Measurements from ENCODE around the gene SLC35E4. TPM values are rescaled to one million over a fixed set of nuclear protein-coding genes. Genes with fewer than 3 reads are reported as not detected.
A peak's percentile ranks its signal among the peaks of the same experiment; 100 is the strongest.

SLC35E4 gene
- total and polyA plus RNA-seq, 4 donors, result 5.1 to 8.3 (median 6.1) TPM

GRCh38 chr22:30695351-30695851, 59.8 kb downstream of the SLC35E4 start:
- no peaks in the 10 kb centered on the region for H3K9me3 ChIP-seq (ENCODE audit: control insufficient read depth, insufficient read depth, low read length)
- DNase-seq (ENCODE audit: low read depth in 4 of 6, low spot score in 6 of 6), result peak in 2 of 6 donors; percentile 27 to 40
- WGBS (ENCODE audit: insufficient coverage), result 58% methylated on average over 15 of the region's 15 CpGs
- no peak overlapping the region for H3K27ac ChIP-seq (ENCODE audit: low read depth, low read length)
- H3K36me3 ChIP-seq (ENCODE audit: control insufficient read depth, insufficient read depth, low read length), result no peaks in the 10 kb centered on the region
- peaks cover 32% of the 10 kb centered on the region for H3K4me1 ChIP-seq (ENCODE audit: control insufficient read depth, insufficient read depth, low read length)
- no peaks in the 10 kb centered on the region for H3K27me3 ChIP-seq (ENCODE audit: control insufficient read depth, insufficient read depth, low read length)
- peak overlapping the region; percentile 69 for H3K4me3 ChIP-seq (ENCODE audit: low read depth, low read length)

GRCh38 chr22:30695871-30696655, 60.5 kb downstream of the SLC35E4 start:
- WGBS (ENCODE audit: insufficient coverage), result 50% methylated on average over 7 of the region's 7 CpGs
- Histone ChIP-seq H3K36me3 (ENCODE audit: control insufficient read depth, insufficient read depth, low read length) (no peaks in the 10 kb centered on the region), H3K27ac (ENCODE audit: low read depth, low read length) (no peak overlapping the region), H3K4me1 (ENCODE audit: control insufficient read depth, insufficient read depth, low read length) (peaks cover 32% of the 10 kb centered on the region), H3K9me3 (ENCODE audit: control insufficient read depth, insufficient read depth, low read length) (no peaks in the 10 kb centered on the region), H3K27me3 (ENCODE audit: control insufficient read depth, insufficient read depth, low read length) (no peaks in the 10 kb centered on the region), H3K4me3 (ENCODE audit: low read depth, low read length) (peak overlapping the region; percentile 16)
- peak in 2 of 6 donors; percentile 15 to 28 for DNase-seq (ENCODE audit: low read depth in 4 of 6, low spot score in 6 of 6)

Other genes with a start within 250 kb of the SLC35E4 start
- gene RNF215, start 248.4 kb upstream of the SLC35E4 start, total RNA-seq, result 10 to 100 TPM; 16.0 to 23.6 TPM
- 10 to 100 TPM; 35.0 to 40.5 TPM for gene RNF215, start 248.4 kb upstream of the SLC35E4 start, polyA plus RNA-seq (ENCODE audit: insufficient read length in 2 of 2)
- 10 to 100 TPM; 11.2 to 14.7 TPM for gene SEC14L2, start 238.8 kb upstream of the SLC35E4 start, total RNA-seq
- 10 to 100 TPM; 21.0 to 22.3 TPM for gene SEC14L2, start 238.8 kb upstream of the SLC35E4 start, polyA plus RNA-seq (ENCODE audit: insufficient read length in 2 of 2)
- gene MTFP1, start 210.0 kb upstream of the SLC35E4 start, total RNA-seq, result 1 to 10 TPM; 2.1 to 9.5 TPM
- 1 to 10 TPM; 6.3 to 6.5 TPM for gene MTFP1, start 210.0 kb upstream of the SLC35E4 start, polyA plus RNA-seq (ENCODE audit: insufficient read length in 2 of 2)
- not detected for gene SEC14L3, start 163.8 kb upstream of the SLC35E4 start, total RNA-seq
- gene SEC14L3, start 163.8 kb upstream of the SLC35E4 start, polyA plus RNA-seq (ENCODE audit: insufficient read length in 2 of 2), result under 1 TPM in 1 of 2 donors, not detected in 1; 0.14 TPM
- gene SEC14L4, start 130.1 kb upstream of the SLC35E4 start, total RNA-seq, result under 1 TPM; 0.28 to 0.50 TPM
- gene SEC14L4, start 130.1 kb upstream of the SLC35E4 start, polyA plus RNA-seq (ENCODE audit: insufficient read length in 2 of 2), result under 1 TPM; 0.32 to 0.38 TPM
- gene SEC14L6, start 89.0 kb upstream of the SLC35E4 start, total RNA-seq, result 1 to 10 TPM; 3.1 to 7.9 TPM
- gene SEC14L6, start 89.0 kb upstream of the SLC35E4 start, polyA plus RNA-seq (ENCODE audit: insufficient read length in 2 of 2), result 1 to 10 TPM; 2.6 to 3.9 TPM
- 10 to 100 TPM; 10.3 to 12.2 TPM for gene GAL3ST1, start 61.1 kb upstream of the SLC35E4 start, total RNA-seq
- 10 to 100 TPM; 46.6 to 52.7 TPM for gene GAL3ST1, start 61.1 kb upstream of the SLC35E4 start, polyA plus RNA-seq (ENCODE audit: insufficient read length in 2 of 2)
- 10 to 100 TPM; 28.5 to 64.5 TPM for gene PES1, start 43.9 kb upstream of the SLC35E4 start, total RNA-seq
- 10 to 100 TPM; 53.8 to 55.8 TPM for gene PES1, start 43.9 kb upstream of the SLC35E4 start, polyA plus RNA-seq (ENCODE audit: insufficient read length in 2 of 2)
- 100 to 1,000 TPM in 1 of 2 donors, 10 to 100 TPM in 1; 29.9 to 118 TPM for gene TCN2, start 28.6 kb upstream of the SLC35E4 start, total RNA-seq
- 10 to 100 TPM; 37.8 to 56.9 TPM for gene TCN2, start 28.6 kb upstream of the SLC35E4 start, polyA plus RNA-seq (ENCODE audit: insufficient read length in 2 of 2)
- gene DUSP18, start 32.1 kb downstream of the SLC35E4 start, total RNA-seq, result 10 to 100 TPM in 1 of 2 donors, 1 to 10 TPM in 1; 9.9 to 10.5 TPM
- gene DUSP18, start 32.1 kb downstream of the SLC35E4 start, polyA plus RNA-seq (ENCODE audit: insufficient read length in 2 of 2), result 10 to 100 TPM; 16.8 to 21.1 TPM
- 10 to 100 TPM; 20.7 to 22.5 TPM for gene OSBP2, start 59.1 kb downstream of the SLC35E4 start, total RNA-seq
- 10 to 100 TPM; 22.3 to 25.0 TPM for gene OSBP2, start 59.1 kb downstream of the SLC35E4 start, polyA plus RNA-seq (ENCODE audit: insufficient read length in 2 of 2)

Data from spinal cord (tissue), 10 donors.